Astrocyte of the hippocampus (primary cell): Measurements from ENCODE around the gene ELMO1.

Experiments used
- DNase-seq: peaks from one replicate; pipeline ENCODE4 v3.0.0; 2011; ENCODE audit warnings: low read depth, low spot score

Gene ELMO1

DNA sequence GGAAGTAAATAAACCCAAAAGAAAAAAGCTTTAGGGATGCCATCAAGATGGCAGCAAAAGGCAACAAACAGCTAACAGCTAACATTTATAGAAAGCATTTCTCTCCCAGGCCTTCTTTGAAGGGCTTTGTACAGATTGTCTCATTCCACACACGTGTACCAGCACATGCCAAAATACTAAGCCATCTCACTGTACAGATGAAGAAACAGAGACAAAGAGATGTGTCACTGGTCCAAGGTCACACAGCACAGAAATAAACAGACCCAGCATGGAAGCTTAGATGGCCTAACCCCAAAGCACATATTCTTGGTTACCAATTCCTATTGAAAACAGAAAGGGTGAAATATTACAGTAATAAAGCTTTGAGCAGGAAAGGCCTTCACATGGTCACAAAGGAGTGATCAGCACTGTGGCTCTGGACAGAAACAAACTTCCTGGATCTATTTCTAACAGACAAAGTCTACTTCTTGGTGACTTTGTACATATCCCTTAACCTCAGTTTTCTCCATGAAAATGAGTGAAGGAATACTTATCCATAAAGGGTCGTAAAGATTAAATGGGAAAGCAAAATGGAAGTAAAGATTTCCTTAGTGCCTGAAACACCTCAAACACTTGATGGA lies 346.0 kb downstream of the ELMO1 start:
- DNase-seq, result no peak

GRCh38 chr7:37100735-37101331 lies 347.8 kb downstream of the ELMO1 start:
- peak; percentile 27 for DNase-seq

DNA sequence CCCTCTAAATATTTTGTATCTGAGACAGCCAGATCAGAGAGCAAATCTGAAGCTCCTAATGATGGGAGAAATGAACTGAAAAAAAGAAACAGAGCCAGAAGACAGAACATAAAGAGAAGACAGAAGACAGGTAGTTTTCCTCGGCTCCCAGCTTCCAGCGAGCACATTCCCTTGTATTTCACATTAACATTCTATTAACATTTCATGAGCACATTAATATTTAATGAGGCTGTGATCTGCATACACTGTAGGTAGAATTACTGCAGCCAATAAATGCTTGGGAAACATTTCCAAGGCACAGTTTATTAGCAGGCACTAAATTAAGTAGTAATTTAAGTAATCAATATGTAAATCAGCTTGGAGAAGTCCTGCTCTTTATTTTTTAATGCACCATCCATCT lies 349.9 kb downstream of the ELMO1 start:
- DNase-seq, result no peak

GRCh38 chr7:37097983-37098382 lies 350.7 kb downstream of the ELMO1 start:
- no peak for DNase-seq

GRCh38 chr7:37097276-37097675 lies 351.4 kb downstream of the ELMO1 start:
- no peak for DNase-seq

DNA sequence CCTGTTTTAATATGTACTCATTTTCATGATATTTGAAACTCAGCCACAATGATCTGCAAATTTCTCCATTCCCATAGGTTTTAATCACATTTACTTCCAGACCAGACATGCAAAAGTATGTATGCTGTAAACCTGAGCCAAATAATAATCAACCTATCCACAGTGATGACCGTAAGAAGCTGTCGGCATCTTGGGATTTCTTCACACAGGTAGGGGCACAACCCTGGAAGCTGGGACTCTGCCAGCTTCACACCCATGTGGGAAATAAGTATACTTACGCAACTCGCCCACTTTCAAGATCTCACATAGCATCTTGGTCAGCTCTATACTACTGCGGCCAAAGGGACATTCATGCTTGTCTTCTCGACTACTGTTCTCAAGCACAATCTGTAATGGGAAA lies 352.3 kb downstream of the ELMO1 start:
- no peak for DNase-seq

DNA sequence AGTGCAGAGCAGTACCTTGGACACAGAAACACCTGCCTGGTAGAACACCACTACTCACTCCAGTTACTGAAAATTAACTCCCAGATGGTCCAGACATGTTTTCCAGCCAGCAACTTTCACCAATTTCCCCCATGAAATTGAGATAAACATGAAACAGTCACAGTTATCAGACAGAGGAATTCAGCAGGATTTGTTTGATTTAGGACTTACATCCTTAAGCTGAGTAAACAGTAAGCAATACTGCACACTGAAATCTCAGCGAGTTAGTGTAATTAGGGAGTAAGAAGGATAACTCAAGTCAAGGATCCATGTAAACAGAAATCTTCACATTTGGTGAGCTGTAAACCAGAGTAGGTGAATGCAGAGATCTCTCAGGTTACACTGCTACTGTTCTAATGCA lies 353.5 kb downstream of the ELMO1 start:
- DNase-seq, result no peak

DNA sequence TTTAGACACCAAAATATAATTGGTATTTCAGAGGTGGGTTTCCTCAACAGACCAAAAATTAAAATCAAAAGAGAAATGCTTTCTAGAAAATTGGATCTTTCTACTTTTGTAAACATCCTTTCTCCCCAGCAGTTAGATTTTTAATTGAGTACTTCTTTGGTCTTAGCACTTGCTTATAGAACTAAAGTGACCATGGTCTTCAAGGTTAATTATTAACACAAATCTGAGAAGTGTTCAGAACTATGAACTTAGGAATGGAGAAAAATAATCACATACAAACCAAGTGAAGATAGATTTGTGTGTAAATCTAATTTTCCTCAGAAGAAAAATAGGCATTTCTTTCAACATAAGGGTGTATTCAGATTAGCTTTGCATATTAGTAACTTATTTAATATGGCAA lies 355.4 kb downstream of the ELMO1 start:
- DNase-seq, result no peak

DNA sequence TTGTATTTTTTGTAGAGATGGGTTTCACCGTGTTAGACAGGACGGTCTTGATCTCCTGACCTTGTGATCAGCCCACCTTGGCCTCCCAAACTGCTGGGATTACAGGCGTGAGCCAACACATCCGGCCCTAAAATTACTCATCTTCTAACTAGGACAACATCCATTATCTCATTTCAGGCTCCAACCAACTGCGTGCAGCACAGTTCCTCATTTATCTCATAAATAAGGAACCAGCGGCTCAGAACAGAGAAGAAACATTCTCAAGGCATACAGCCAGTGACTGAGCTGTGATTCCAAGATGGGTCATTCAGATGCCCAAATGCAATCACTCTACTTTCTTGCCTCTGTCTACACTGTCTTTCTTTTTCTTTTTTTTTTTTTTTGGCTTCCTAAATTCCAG lies 356.1 kb downstream of the ELMO1 start:
- DNase-seq, result no peak

- peak; percentile 49 for DNase-seq
Measured at GRCh38 chr7:37089972-37090371, 358.7 kb downstream of the ELMO1 start.

- no peak for DNase-seq
Measured at GRCh38 chr7:37085600-37085999, 363.1 kb downstream of the ELMO1 start.

- no peak for DNase-seq
Measured at GRCh38 chr7:37084303-37084702, 364.4 kb downstream of the ELMO1 start.

DNA sequence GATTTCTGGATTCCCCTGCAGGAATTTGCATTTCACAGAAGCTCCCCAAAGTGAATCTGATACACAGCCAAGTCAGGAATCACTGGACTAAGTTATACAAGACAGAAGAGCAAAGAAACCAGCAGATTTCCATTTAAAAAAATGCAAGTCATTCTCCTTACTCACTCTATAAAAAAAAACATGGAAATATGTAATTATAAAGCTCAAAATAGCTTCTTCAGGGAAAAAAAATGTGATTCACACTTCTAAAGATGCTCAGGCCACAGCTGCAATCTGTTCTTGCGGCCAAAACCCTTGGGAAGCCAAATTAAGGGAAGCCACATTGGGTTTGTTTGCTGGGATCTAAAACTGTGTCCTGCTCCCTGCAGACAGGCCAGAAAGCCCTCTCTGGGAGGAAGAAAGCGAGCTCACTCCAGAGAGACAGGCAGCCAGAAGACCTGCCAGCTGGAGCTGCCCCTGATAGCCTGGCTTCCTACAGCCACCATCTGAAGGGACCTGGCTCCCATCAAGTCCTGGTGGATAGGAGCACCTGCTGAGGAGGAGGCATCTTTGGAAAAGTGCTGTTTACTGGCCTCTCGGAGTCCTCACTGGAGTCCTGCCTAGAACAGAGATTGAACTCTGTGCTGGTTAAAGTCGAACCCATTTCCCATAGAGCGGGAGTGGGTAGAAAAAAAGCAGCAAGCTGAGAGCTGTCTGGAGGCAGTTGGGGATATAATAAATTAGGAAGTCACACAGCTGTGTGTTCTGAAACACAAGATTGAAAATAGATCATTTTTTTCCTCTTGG lies 365.2 kb downstream of the ELMO1 start:
- peak; percentile 54 for DNase-seq

- DNase-seq, result no peak
Measured at GRCh38 chr7:37081436-37081835, 367.2 kb downstream of the ELMO1 start.

DNA sequence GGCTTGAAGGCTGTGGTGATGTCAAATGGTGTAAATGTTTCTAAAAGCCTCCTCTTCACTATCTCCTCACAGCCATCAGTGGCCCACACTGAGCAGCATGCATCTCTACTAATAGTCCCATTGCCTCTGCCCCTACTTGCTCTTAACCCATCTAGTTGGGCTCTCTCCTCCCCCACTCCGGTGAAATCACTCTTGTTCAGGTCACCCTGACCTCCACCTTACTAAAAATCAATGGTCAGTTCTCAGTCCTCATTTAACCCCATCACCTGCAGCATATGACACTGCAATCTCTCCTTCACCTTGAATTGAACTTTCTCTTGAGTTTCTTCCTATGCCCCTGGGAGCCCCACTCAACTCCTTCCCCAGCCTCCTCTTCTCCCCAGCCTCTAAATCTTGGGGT lies 369.2 kb downstream of the ELMO1 start:
- no peak for DNase-seq

DNA sequence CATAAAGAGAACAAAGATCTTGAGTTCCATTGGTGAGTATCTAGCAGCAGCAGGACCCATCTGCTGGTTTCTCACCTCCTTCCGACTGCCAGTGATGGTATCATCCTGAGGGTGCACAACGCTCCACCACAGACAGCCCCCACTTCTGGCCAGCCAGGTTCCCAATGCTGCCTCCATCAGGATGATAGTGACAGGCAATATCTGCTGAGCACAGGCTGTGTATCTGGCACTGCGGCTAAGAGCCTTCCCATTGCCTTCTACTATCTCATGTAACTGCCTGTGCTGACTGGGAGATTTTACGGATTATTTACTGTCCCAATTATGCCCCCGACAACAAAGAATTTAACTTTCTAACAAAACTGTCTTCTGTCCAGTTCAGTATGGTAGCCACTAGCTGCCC lies 372.0 kb downstream of the ELMO1 start:
- DNase-seq, result no peak

DNA sequence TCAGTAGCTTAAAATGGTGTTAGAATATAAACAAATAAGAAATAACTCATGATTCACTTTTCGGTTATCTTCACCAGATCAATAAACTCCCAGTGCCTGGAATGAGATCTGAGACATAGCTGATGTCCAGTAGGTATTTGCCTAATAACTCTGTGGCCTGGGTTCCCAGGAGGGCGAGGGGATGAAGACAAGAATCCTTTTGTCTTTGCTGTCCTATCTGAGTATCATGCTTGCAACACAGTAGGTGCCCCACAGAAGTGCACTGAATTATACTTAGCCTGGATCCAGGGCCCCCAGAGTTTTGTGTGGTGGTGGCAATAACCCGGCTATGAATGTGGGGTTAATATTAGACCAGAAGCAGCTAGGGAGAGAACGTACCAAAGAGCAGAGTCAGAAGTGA lies 374.3 kb downstream of the ELMO1 start:
- DNase-seq, result no peak

DNA sequence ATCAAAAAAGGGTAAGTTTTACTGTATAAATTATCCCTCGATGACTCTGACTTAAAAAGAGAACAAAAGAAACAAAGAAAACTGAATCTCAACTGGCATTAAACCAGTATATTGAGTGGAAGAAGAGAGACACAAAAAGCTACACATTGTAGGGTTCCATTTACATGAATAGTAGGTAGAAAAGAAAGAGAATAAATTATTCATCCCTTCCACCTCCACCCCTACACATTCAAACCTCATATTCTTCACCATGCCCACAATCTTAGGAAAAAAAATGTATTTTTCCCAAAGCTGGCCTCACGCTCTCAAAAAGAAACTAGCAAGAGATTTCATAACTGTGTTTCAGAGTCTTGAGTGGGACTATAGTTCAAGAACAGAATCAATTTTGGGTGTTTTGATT lies 377.5 kb downstream of the ELMO1 start:
- no peak for DNase-seq

GRCh38 chr7:37070471-37070870 lies 378.2 kb downstream of the ELMO1 start:
- no peak for DNase-seq

GRCh38 chr7:37070031-37070430 lies 378.6 kb downstream of the ELMO1 start:
- DNase-seq, result no peak

- DNase-seq, result no peak
Measured at GRCh38 chr7:37069336-37069735, 379.3 kb downstream of the ELMO1 start.

DNA sequence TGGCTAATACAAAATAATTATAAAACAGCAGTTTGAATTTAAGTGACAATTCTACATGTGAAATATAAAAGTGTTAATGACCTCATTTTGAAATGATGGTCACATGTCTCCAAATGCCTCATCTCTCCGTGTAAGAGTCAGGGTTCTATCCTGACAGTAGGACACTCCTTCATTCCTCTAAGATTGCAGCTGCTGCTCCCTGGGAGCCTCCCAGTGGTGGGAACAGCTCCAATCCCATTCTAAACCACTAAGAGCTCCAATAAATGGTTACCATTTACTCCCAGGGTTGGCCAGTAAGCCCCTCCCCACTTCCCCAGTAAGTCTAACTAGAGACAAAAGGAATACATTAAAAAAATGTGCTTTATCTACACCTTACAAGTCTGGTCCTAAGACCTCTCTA lies 379.8 kb downstream of the ELMO1 start:
- no peak for DNase-seq

DNA sequence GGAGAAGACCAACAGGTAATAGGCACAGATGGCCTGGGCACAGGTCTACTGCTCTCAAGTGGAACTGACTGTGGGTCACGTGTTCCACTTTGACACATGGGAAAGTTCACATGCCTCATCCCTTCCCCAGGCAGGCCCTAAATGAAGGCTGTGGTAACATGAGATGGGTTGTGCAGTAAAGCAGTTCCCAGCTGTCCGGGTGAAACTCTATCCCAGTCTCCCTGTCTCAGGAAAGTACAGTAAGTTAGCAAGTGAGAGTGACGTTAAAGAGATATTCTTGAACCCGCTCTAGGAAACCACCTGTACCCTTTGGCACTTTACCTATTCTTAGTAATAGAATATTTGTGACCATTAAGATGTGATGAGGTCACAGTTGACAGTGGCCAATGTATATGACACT lies 380.6 kb downstream of the ELMO1 start:
- no peak for DNase-seq
